Breast epithelium (tissue), 4 donors: ENCODE measurements around the gene OTOG. TPM values are rescaled to one million over a fixed set of nuclear protein-coding genes. Genes with fewer than 3 reads are reported as not detected.

Experiments
- DNase-seq, 2 donors: peaks; one replicate each; pipeline ENCODE4 v3.0.0-alpha.2; 2019; ENCODE audit warnings: low spot score in 2 of 2
- H3K27ac ChIP-seq, 2 donors: fragments of 200-600 bp; sonication (generic) in 1 of 2; one replicate each; pipeline ENCODE4 v1.5.1; 2016 to 2019; ENCODE audit warnings: mild to moderate bottlenecking in 1 of 2
- H3K27me3 ChIP-seq, 2 donors: fragments of 200-600 bp; sonication (generic) in 1 of 2; one replicate each; pipeline versions ENCODE4 v1.5.1 to v1.6.0; 2017 to 2019; ENCODE audit warnings: control low read depth in 1 of 2, mild to moderate bottlenecking in 1 of 2
- H3K36me3 ChIP-seq: fragments of 200-600 bp; one replicate; pipeline ENCODE4 v1.5.1; 2019
- H3K4me1 ChIP-seq, 2 donors: fragments of 200-600 bp; sonication (generic); one replicate each; pipeline ENCODE4 v1.5.1; 2016 to 2019; ENCODE audit warnings: control low read depth in 1 of 2
- H3K4me3 ChIP-seq, 3 donors: fragments of 200-600 bp; sonication (generic); 1 replicate in 2 of 3; 2 replicates in 1 of 3; pipeline ENCODE4 v1.5.1; 2016 to 2019; ENCODE audit warnings: mild to moderate bottlenecking in 3 of 3, moderate library complexity in 2 of 3
- H3K9me3 ChIP-seq, 2 donors: fragments of 200-600 bp; sonication (generic) in 1 of 2; one replicate each; pipeline ENCODE4 v1.5.1; 2016 to 2019; ENCODE audit warnings: control low read depth in 1 of 2
- CTCF ChIP-seq, 3 donors: fragments of 450-650 bp; IDR thresholded peaks; one replicate each; pipeline ENCODE4 v1.5.1; 2016 to 2017; ENCODE audit warnings: antibody characterized with exemption in 3 of 3, mild to moderate bottlenecking in 3 of 3, moderate library complexity in 3 of 3
- POLR2A ChIP-seq: fragments of 450-650 bp; IDR thresholded peaks from one replicate; pipeline ENCODE4 v1.6.1; 2016; ENCODE audit warnings: antibody characterized with exemption, mild to moderate bottlenecking, moderate library complexity
- POLR2AphosphoS5 ChIP-seq, 3 donors: sonication (generic); formaldehyde crosslinking; IDR thresholded peaks; one replicate each; pipeline ENCODE4 v1.6.1; 2017; ENCODE audit warnings: antibody characterized with exemption in 3 of 3
- intact Hi-C: fragments of 100-400 bp; cut with DNase I; formaldehyde crosslinking; loops from one replicate; pipeline ENCODE4 v1.15.1; 2023; ENCODE audit warnings: low total_unique reads
- total RNA-seq, 3 donors: library from RNA; depleted of rRNA; stranded (reverse); fragments of >200 nt; gene quantifications; one replicate each; pipeline ENCODE4 v1.1.0, GENCODE V29; 2016

Gene OTOG
- total RNA-seq, 3 donors from 2014 or later, result not detected

DNA sequence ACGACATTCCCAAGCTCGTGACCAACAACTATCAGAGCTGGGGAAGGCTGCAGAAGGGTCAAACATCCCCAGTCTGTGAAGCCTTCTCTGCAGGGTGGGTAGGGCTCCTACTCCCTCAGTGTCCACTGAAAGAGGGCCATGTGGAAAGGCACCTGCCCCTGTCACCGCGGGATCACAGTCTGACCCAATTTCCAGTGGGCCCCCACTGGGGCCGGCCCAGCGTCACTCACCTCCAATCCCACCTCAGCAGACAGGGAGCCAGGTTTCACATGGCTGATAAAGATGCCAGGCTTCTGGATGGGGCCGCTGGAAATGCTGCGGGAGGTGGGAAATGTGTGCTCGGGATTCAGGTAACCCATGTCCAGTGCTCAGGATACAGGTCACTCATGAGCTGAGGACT is 22.8 kb upstream of the OTOG start:
- TF ChIP-seq POLR2A (no peak), POLR2AphosphoS5 (IDR thresholded peaks at IDR 0.05) (no peak), CTCF (IDR thresholded peaks at IDR 0.05) (no peak)
- Histone ChIP-seq H3K9me3 (no peaks in the 10 kb centered on the region), H3K27ac (no peak overlapping the region), H3K27me3 (no peaks in the 10 kb centered on the region), H3K4me1 (no peaks in the 10 kb centered on the region), H3K36me3 (no peaks in the 10 kb centered on the region), H3K4me3 (no peak overlapping the region)
- DNase-seq, result no peak
- intact Hi-C loops, result no loop called here

DNA sequence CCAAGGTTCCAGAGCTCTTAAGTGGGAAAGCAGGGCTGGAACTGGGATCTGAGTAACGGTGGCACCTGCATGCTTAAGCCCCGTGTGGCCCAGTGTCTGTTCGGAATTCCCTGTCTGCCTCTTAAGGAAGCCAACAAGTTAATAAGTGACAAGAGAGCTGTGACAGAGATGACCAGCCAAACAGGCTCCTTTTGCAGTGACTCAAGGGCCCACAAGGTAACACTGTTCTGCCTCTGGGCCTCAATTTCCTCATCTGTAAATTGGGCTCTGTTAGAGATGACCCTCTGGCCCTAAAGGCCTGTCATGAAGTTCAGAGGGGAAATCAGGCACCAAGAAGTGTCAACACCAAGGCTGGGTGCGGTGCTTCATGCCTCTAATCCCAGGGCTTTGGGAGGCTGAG is 21.5 kb upstream of the OTOG start:
- Histone ChIP-seq H3K27me3 (no peaks in the 10 kb centered on the region), H3K4me3 (no peak overlapping the region), H3K36me3 (no peaks in the 10 kb centered on the region), H3K4me1 (no peaks in the 10 kb centered on the region), H3K27ac (no peak overlapping the region), H3K9me3 (no peaks in the 10 kb centered on the region)
- no peak for DNase-seq
- TF ChIP-seq POLR2AphosphoS5 (IDR thresholded peaks at IDR 0.05) (no peak), CTCF (IDR thresholded peaks at IDR 0.05) (no peak), POLR2A (no peak)
- intact Hi-C loops, result no loop called here

DNA sequence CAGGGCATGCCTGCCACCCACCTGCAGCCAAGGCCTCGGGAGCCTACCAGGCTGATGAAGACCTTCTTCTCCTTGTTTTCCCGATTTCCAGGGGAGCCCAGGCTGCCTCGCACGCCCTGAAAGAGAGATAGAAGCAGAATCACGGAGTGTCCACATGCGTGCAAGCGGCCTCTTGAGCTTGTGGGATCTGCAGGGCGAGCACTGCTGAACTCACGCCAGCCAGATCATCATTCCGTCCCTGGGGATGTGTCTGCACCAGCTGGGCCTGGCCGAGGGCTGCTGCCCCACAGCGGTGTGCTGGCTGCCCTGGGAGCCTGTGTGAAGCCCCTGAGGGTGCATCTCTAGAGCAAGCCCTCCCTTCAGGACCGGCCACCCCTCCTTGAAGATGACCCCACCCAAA is 20.7 kb upstream of the OTOG start:
- DNase-seq, result no peak
- Histone ChIP-seq H3K27me3 (no peaks in the 10 kb centered on the region), H3K9me3 (no peaks in the 10 kb centered on the region), H3K36me3 (no peaks in the 10 kb centered on the region), H3K4me3 (no peak overlapping the region), H3K27ac (no peak overlapping the region), H3K4me1 (no peaks in the 10 kb centered on the region)
- TF ChIP-seq CTCF (IDR thresholded peaks at IDR 0.05), result no peak
- no peak for TF ChIP-seq POLR2AphosphoS5 (IDR thresholded peaks at IDR 0.05)
- no peak for TF ChIP-seq POLR2A
- intact Hi-C loops, result no loop called here

GRCh38 chr11:17526931-17527627 is 20.0 kb upstream of the OTOG start:
- no peak overlapping the region for H3K27ac ChIP-seq
- H3K4me3 ChIP-seq, result no peak overlapping the region
- intact Hi-C loops, result no loop called here
- H3K27me3 ChIP-seq, result no peaks in the 10 kb centered on the region
- H3K36me3 ChIP-seq, result no peaks in the 10 kb centered on the region
- no peak for TF ChIP-seq POLR2AphosphoS5 (IDR thresholded peaks at IDR 0.05)
- no peak for TF ChIP-seq CTCF (IDR thresholded peaks at IDR 0.05)
- no peak for TF ChIP-seq POLR2A
- no peak for DNase-seq
- no peaks in the 10 kb centered on the region for H3K4me1 ChIP-seq
- no peaks in the 10 kb centered on the region for H3K9me3 ChIP-seq

GRCh38 chr11:17527628-17527995 is 19.4 kb upstream of the OTOG start:
- TF ChIP-seq POLR2AphosphoS5 (IDR thresholded peaks at IDR 0.05), result no peak
- TF ChIP-seq POLR2A, result no peak
- no peak overlapping the region for H3K27ac ChIP-seq

More at GRCh38 chr11:17527628-17527995, 19.4 kb upstream of the OTOG start:
- intact Hi-C loops, result no loop called here
- H3K4me3 ChIP-seq, result no peak overlapping the region
- no peaks in the 10 kb centered on the region for H3K9me3 ChIP-seq
- H3K27me3 ChIP-seq, result no peaks in the 10 kb centered on the region
- no peaks in the 10 kb centered on the region for H3K36me3 ChIP-seq
- no peak for DNase-seq
- H3K4me1 ChIP-seq, result no peaks in the 10 kb centered on the region
